ENCODE measurements around the gene PAX6. TPM values are rescaled to one million over a fixed set of nuclear protein-coding genes. Genes with fewer than 3 reads are reported as not detected.

PAX6 gene
- polyA plus RNA-seq, 2 of the 4 experiments (the other 2 are of a cell fraction): 1.8 to 2.0 TPM

- TF ChIP-seq ZNF302 (CRISPR knock-in tag; IDR thresholded peaks at IDR 0.05) (no peak), EP300 (IDR thresholded peaks at IDR 0.05) (no peak), JUN (IDR thresholded peaks at IDR 0.05) (no peak), FOSB (CRISPR knock-in tag; IDR thresholded peaks at IDR 0.05) (no peak), HDAC2 (IDR thresholded peaks at IDR 0.05) (no peak), GATA3 (IDR thresholded peaks at IDR 0.05; ENCODE audit: borderline replicate concordance) (no peak), JUNB (IDR thresholded peaks at IDR 0.05) (no peak)
Measured at GRCh38 chr11:31822927-31823643, 12.0 kb upstream of the PAX6 start (continued).

- ChIA-PET CTCF (interaction anchor here (2.1 kb wide), 1 partner anchor 181 kb away, joined by 9 read pairs; no protein-coding TSS in a partner anchor), POLR2A (no interaction called here)
- Histone ChIP-seq H3K4me2 (no peak overlapping the region), H3K4me3 (no peak overlapping the region), H3K27ac (no peak overlapping the region), H3K9me3 (no peaks in the 10 kb centered on the region), H3K4me1 (no peaks in the 10 kb centered on the region)
- FAIRE-seq (no peak), ATAC-seq (no peak), DNase-seq (ENCODE audit: low read depth in 1 of 2, low spot score in 1 of 2) (no peak)
- TF ChIP-seq ZFP36 (IDR thresholded peaks at IDR 0.05; ENCODE audit: borderline replicate concordance, partially characterized antibody): no peak
- TF ChIP-seq ELK1 (IDR thresholded peaks at IDR 0.05; ENCODE audit: low read depth, low read length): no peak
- no peak for TF ChIP-seq RCOR1 (IDR thresholded peaks at IDR 0.05; ENCODE audit: low read depth, low read length)
- TF ChIP-seq POLR2A (IDR thresholded peaks at IDR 0.05; ENCODE audit: low read length): no peak
- TF ChIP-seq JUNB (IDR thresholded peaks at IDR 0.05): no peak
- no peak for TF ChIP-seq GATA3 (IDR thresholded peaks at IDR 0.05; ENCODE audit: borderline replicate concordance)
- no peak for TF ChIP-seq BHLHE40 (IDR thresholded peaks at IDR 0.05; ENCODE audit: low read depth, low read length)
- TF ChIP-seq KDM1A (IDR thresholded peaks at IDR 0.05; ENCODE audit: low read depth): no peak
- TF ChIP-seq HDAC2 (IDR thresholded peaks at IDR 0.05): no peak
- TF ChIP-seq ESRRA (IDR thresholded peaks at IDR 0.05; ENCODE audit: borderline replicate concordance, low read length): no peak
- WGBS (ENCODE audit: missing lambda C conversion rate): 76% methylated on average over 17 of the region's 17 CpGs
Measured at GRCh38 chr11:31822175-31822926, 11.2 kb upstream of the PAX6 start.

- no peak overlapping the region for H3K4me3 ChIP-seq
- DNase-seq (ENCODE audit: low read depth in 1 of 2, low spot score in 1 of 2) (no peak), ATAC-seq (no peak), FAIRE-seq (no peak)
- no peak overlapping the region for H3K4me2 ChIP-seq
- 66% methylated on average over 8 of the region's 8 CpGs for WGBS (ENCODE audit: missing lambda C conversion rate)
- H3K4me1 ChIP-seq: no peaks in the 10 kb centered on the region
- POLR2A ChIA-PET: no interaction called here
- no peaks in the 10 kb centered on the region for H3K9me3 ChIP-seq
- no peak overlapping the region for H3K27ac ChIP-seq
- CTCF ChIA-PET: interaction anchor here (2.1 kb wide), 1 partner anchor 181 kb away, joined by 9 read pairs; no protein-coding TSS in a partner anchor
- TF ChIP-seq RCOR1 (IDR thresholded peaks at IDR 0.05; ENCODE audit: low read depth, low read length): no peak
- no peak for TF ChIP-seq HMGXB4 (CRISPR knock-in tag; IDR thresholded peaks at IDR 0.05; ENCODE audit: borderline replicate concordance)
- TF ChIP-seq E2F6 (IDR thresholded peaks at IDR 0.05; ENCODE audit: borderline replicate concordance, low read depth): no peak
- TF ChIP-seq POLR2AphosphoS2 (conservative IDR thresholded peaks at IDR 0.05; ENCODE audit: low read length): no peak
- no peak for TF ChIP-seq FOSB (CRISPR knock-in tag; IDR thresholded peaks at IDR 0.05)
- TF ChIP-seq CHD2 (IDR thresholded peaks at IDR 0.05; ENCODE audit: low read length, partially characterized antibody): no peak
- TF ChIP-seq TFCP2L1 (CRISPR knock-in tag; IDR thresholded peaks at IDR 0.05): no peak
- TF ChIP-seq MAX (IDR thresholded peaks at IDR 0.05): no peak
- no peak for TF ChIP-seq REST (IDR thresholded peaks at IDR 0.05)
- TF ChIP-seq ESRRA (IDR thresholded peaks at IDR 0.05; ENCODE audit: borderline replicate concordance, low read length): no peak
- no peak for TF ChIP-seq GATA3 (IDR thresholded peaks at IDR 0.05; ENCODE audit: borderline replicate concordance)
Measured at GRCh38 chr11:31821766-31822165, 10.6 kb upstream of the PAX6 start.
